H7 (cell line): ENCODE results near the gene DDX59. TPM values are rescaled to one million over a fixed set of nuclear protein-coding genes. Genes with fewer than 3 reads are reported as not detected.
"Not testable (repeated sequence)": the region's sequence is repeated elsewhere in the genome, so short reads cannot be mapped to it uniquely, and the experiment has no call there.

Source experiments
- DNase-seq: peaks from one replicate; pipeline ENCODE4 v3.0.0; 2012
- H3K27me3 ChIP-seq: 2 replicates; pipeline ENCODE4 v1.6.0; 2011; ENCODE audit warnings: mild to moderate bottlenecking, low read length; ENCODE audit not compliant: control insufficient read depth, insufficient read depth
- H3K36me3 ChIP-seq: replicated peaks from 2 replicates; pipeline ENCODE4 v1.5.1; 2011; ENCODE audit warnings: low read length; ENCODE audit not compliant: control insufficient read depth, insufficient read depth
- H3K4me3 ChIP-seq: 2 replicates; pipeline ENCODE4 v1.5.1; 2011; ENCODE audit warnings: low read depth, mild to moderate bottlenecking, control low read depth, low read length, moderate library complexity; ENCODE audit not compliant: insufficient read depth
- total RNA-seq: library from RNA; depleted of rRNA; stranded (reverse); fragments of >200 nt; shearing (Covaris generic); gene quantifications from 2 replicates; pipeline ENCODE4 v1.2.3, GENCODE V29; 2014

The DDX59 gene
- total RNA-seq, 1 experiment from 2014 or later = 29.8 TPM

- H3K27me3 ChIP-seq = no peaks in the 10 kb centered on the region
Observed at GRCh38 chr1:200658037-200658818, 11.5 kb downstream of the DDX59 start.

GRCh38 chr1:200654660-200655059 is 15.0 kb downstream of the DDX59 start:
- Histone ChIP-seq H3K27me3 (no peaks in the 10 kb centered on the region), H3K36me3 (peaks cover 6% of the 10 kb centered on the region), H3K4me3 (no peak overlapping the region)
- DNase-seq = no peak

More at GRCh38 chr1:200658037-200658818, 11.5 kb downstream of the DDX59 start:
- H3K4me3 ChIP-seq = no peak overlapping the region
- no peak for DNase-seq
- H3K36me3 ChIP-seq = peaks cover 8% of the 10 kb centered on the region

GRCh38 chr1:200653022-200653462 is 16.7 kb downstream of the DDX59 start:
- Histone ChIP-seq H3K4me3 (no peak overlapping the region), H3K36me3 (peaks cover 6% of the 10 kb centered on the region), H3K27me3 (no peaks in the 10 kb centered on the region)
- no peak for DNase-seq

DNA sequence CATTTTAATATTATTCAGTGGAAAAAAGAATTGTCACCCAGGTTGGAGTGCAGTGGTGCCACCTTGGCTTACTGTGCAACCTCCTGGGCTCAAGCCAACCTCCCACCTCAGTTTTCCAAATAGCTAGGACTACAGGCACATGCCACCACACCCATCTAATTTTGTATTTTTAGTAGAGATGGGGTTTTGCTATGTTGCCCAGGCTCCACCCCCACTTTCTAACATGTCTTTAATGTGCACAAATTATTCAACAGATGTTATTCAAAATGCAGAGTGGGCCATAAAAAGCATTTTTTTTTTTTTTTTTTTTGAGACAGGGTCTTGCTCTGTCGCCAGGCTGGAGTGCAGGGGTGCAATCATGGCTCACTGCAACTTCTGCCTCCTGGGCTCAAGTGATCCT is 17.3 kb downstream of the DDX59 start:
- no peak overlapping the region for H3K4me3 ChIP-seq
- no peaks in the 10 kb centered on the region for H3K27me3 ChIP-seq
- peaks cover 2% of the 10 kb centered on the region for H3K36me3 ChIP-seq
- no peak for DNase-seq

DNA sequence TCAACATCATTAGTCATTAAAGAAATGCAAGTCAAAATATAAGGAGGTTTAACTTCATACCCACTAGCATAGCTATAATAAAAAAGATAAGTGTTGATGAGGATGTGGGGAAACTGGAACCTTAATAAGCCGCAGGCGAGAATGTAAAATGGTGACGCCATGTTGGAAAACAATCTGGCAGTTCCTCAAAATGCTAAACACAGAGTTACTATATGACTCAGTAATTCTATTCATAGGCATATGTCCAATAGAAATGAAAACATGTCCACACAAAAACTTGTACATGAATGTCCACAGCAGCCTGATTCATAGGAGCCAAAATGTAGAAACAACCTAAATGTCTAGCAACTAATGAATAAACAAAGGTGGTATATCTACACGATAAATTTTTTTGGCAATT is 23.2 kb downstream of the DDX59 start:
- no peak overlapping the region for H3K4me3 ChIP-seq
- no peak for DNase-seq
- H3K36me3 ChIP-seq = peaks cover 2% of the 10 kb centered on the region

GRCh38 chr1:200644021-200644420 is 25.7 kb downstream of the DDX59 start:
- H3K27me3 ChIP-seq = no peaks in the 10 kb centered on the region
- no peak for DNase-seq
- H3K36me3 ChIP-seq = peaks cover 2% of the 10 kb centered on the region
- no peak overlapping the region for H3K4me3 ChIP-seq

More for the DNA sequence above, 23.2 kb downstream of the DDX59 start:
- no peaks in the 10 kb centered on the region for H3K27me3 ChIP-seq

DNA sequence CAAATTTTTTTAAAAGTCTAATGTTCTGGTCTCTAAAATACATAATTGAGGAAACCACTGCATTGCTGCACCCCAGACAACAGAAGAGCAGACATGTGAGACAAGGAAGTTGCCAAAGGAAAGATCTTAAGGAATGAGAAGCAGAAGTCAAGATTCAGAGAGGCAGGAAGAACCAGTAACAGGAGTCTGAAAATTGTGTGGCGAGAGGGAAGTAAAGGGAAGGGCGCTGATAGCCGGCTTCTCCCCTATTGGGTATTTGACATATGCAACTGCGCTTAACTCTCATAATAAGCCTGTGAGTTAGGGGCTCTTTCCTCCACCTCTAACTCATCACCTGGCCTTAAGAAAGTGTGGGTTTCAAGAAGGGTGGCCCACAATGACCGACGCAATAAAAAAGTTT is 27.2 kb downstream of the DDX59 start:
- DNase-seq = no peak
- Histone ChIP-seq H3K36me3 (no peaks in the 10 kb centered on the region; the same call in 1 of the 2 replicates), H3K4me3 (no peak overlapping the region)

DNA sequence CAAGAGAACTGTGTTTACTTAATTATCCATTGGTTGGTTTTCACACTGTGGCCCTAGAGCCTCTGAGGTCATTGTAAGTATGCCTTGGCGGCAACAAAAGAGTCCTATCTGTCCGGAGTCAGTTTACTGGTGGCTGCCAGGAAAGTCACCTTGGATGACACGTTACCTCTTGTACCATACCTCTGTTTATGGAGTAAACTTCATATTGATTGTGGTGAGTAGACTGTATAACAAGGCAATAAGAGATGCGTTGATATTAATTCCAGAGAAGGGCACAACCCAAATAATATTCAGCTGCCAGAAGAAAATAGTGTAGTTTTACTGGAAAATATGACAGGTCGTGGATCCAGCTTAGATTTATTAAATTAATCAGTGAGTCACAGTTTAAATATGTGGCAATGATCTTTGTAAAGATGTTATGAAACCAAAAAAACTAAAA is 28.7 kb downstream of the DDX59 start:
- no peak for DNase-seq
- Histone ChIP-seq H3K4me3 (no peak overlapping the region), H3K36me3 (no peaks in the 10 kb centered on the region; the same call in 1 of the 2 replicates), H3K27me3 (no peaks in the 10 kb centered on the region)

More for the DNA sequence above, 27.2 kb downstream of the DDX59 start:
- no peaks in the 10 kb centered on the region for H3K27me3 ChIP-seq

DNA sequence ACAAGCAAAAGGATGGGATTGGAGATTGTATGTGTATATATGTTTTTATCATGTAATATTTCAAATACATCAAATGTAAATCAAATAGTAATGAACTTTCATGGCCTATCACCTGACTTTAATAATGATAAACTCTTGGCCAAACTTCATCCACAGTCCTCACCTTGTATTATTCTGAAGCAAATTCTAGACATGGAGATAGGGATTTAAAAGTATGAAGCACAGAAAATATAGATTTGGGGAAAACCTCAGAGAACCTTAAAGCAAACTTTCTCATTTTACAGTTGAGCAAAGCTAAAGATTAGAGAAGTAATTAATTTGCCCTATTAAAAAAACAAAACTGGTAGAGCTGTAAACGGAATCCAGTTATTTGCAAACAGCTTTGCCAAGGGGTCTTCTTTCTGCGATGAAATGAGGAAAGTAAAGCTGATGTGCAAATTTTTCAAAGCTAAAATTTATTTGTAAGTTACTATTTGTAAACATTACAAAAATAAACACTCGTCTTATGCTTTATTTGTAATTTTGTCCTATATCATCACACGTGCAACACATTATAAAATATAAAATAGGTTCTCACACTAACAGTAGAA is 29.2 kb downstream of the DDX59 start:
- H3K4me3 ChIP-seq = no peak overlapping the region
- DNase-seq = no peak
- no peaks in the 10 kb centered on the region for H3K27me3 ChIP-seq
- H3K36me3 ChIP-seq = no peaks in the 10 kb centered on the region; the same call in 1 of the 2 replicates

- no peak for DNase-seq
- Histone ChIP-seq H3K36me3 (no peaks in the 10 kb centered on the region), H3K4me3 (no peak overlapping the region), H3K27me3 (no peaks in the 10 kb centered on the region)
Observed at GRCh38 chr1:200638073-200638472, 31.6 kb downstream of the DDX59 start.

- DNase-seq = no peak
- H3K36me3 ChIP-seq = no peaks in the 10 kb centered on the region
Observed at GRCh38 chr1:200636681-200637080, 33.0 kb downstream of the DDX59 start.

GRCh38 chr1:200634261-200635122 is 35.2 kb downstream of the DDX59 start:
- Histone ChIP-seq H3K4me3 (no peak overlapping the region), H3K27me3 (no peaks in the 10 kb centered on the region), H3K36me3 (no peaks in the 10 kb centered on the region)
- DNase-seq = no peak

More at GRCh38 chr1:200636681-200637080, 33.0 kb downstream of the DDX59 start:
- Histone ChIP-seq H3K4me3 (no peak overlapping the region), H3K27me3 (no peaks in the 10 kb centered on the region)

DNA sequence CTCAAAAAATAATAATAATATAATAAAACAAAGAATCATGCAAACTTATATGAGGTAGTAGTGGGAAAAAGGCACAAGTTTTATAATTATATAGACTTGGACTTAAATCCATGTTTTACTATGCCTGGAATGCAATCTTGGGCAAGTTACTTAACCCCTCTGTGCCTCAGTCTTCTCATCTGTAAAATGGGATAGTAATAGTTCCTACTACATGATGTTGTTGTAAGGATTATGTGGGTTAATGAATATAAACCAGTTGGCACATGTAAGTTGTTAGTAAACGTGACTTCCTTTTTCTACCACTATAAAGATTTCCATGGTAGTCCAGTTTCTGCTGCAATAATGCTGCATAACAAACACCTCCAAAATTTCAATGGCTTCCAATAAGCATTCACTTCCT is 38.3 kb downstream of the DDX59 start:
- no peak for DNase-seq
- Histone ChIP-seq H3K4me3 (no peak overlapping the region), H3K36me3 (no peaks in the 10 kb centered on the region), H3K27me3 (no peaks in the 10 kb centered on the region)

GRCh38 chr1:200630515-200630899 is 39.2 kb downstream of the DDX59 start:
- not testable (repeated sequence) for H3K36me3 ChIP-seq, H3K27me3 ChIP-seq, H3K4me3 ChIP-seq, DNase-seq
